ENCODE data around the gene PYGM. TPM values are rescaled to one million over a fixed set of nuclear protein-coding genes. Genes with fewer than 3 reads are reported as not detected.

PYGM gene
- total and polyA plus RNA-seq, 2 experiments from 2014 or later: 1.5 to 3.9 TPM

GRCh38 chr11:64723907-64724862 is 35.6 kb downstream of the PYGM start:
- peaks cover 44% of the 10 kb centered on the region for H3K27me3 Mint-ChIP-seq (ENCODE audit: insufficient read depth, low read depth, poor library complexity)
- no peak overlapping the region for H3K27ac ChIP-seq (ENCODE audit: low read depth)
- H3F3A ChIP-seq (replicated peaks; ENCODE audit: low read depth): peaks cover 1% of the 10 kb centered on the region; the same call in 1 of the 2 replicates
- H3K4me1 Mint-ChIP-seq: peaks cover 57% of the 10 kb centered on the region
- H3K9me2 ChIP-seq (ENCODE audit: insufficient read depth): no peaks in the 10 kb centered on the region
- H3K4me1 ChIP-seq (ENCODE audit: insufficient read depth): peaks cover 37% of the 10 kb centered on the region
- no peaks in the 10 kb centered on the region; the same call in 2 of the 3 replicates for H3K9me3 Mint-ChIP-seq
- ATAC-seq (peak; percentile 13; the same call in 2 of the 3 replicates), DNase-seq (ENCODE audit: low spot score) (no peak)
- H4K20me1 ChIP-seq (replicated peaks; ENCODE audit: insufficient read depth): no peaks in the 10 kb centered on the region
- no peak for TF ChIP-seq REST (IDR thresholded peaks at IDR 0.05; ENCODE audit: unreplicated experiment)
- no peak for TF ChIP-seq STAT1 (IDR thresholded peaks at IDR 0.05; ENCODE audit: unreplicated experiment)
- no peak for TF ChIP-seq CREB1 (CRISPR knock-in tag; IDR thresholded peaks at IDR 0.05; ENCODE audit: low read depth)
- TF ChIP-seq EZH2 (IDR thresholded peaks at IDR 0.05; ENCODE audit: low read depth, unreplicated experiment): no peak
- no peak for TF ChIP-seq JUNB (IDR thresholded peaks at IDR 0.05; ENCODE audit: unreplicated experiment)
- no peak for TF ChIP-seq ZNF462 (CRISPR knock-in tag; IDR thresholded peaks at IDR 0.05)
- TF ChIP-seq ZNF331 (CRISPR knock-in tag; IDR thresholded peaks at IDR 0.05; ENCODE audit: low read depth): no peak
- TF ChIP-seq ETS1 (IDR thresholded peaks at IDR 0.05): no peak
- TF ChIP-seq ZNF114 (CRISPR knock-in tag; IDR thresholded peaks at IDR 0.05): no peak
- no peak for TF ChIP-seq NANOG (IDR thresholded peaks at IDR 0.05; ENCODE audit: borderline replicate concordance)
- no peak for TF ChIP-seq POLR2AphosphoS5 (IDR thresholded peaks at IDR 0.05; ENCODE audit: low read depth)
- no peak for TF ChIP-seq CTCF (conservative IDR thresholded peaks at IDR 0.05; ENCODE audit: low read depth in 2 of 2)
- TF ChIP-seq EZH2phosphoT487 (IDR thresholded peaks at IDR 0.05; ENCODE audit: unreplicated experiment): no peak
- no peaks in the 10 kb centered on the region for H3K79me2 ChIP-seq (replicated peaks; ENCODE audit: insufficient read depth)
- H3K27me3 ChIP-seq (ENCODE audit: insufficient read depth): peaks cover 16% of the 10 kb centered on the region
- H3K27ac Mint-ChIP-seq: no peak overlapping the region
- H2AFZ ChIP-seq: peak overlapping the region; percentile 95; the same call in 1 of the 2 replicates
- H3K36me3 ChIP-seq (ENCODE audit: insufficient read depth): no peaks in the 10 kb centered on the region
- peak overlapping the region; percentile 96 for H3K4me3 ChIP-seq
- peak overlapping the region; percentile 59 for H3K4me3 Mint-ChIP-seq
- peaks cover 14% of the 10 kb centered on the region for H3K36me3 Mint-ChIP-seq (ENCODE audit: low read depth)
- peak overlapping the region; percentile 97 for H3K4me2 ChIP-seq

All from GM23338 (cell line).